ENCODE results near the gene CPSF7. TPM values are rescaled to one million over a fixed set of nuclear protein-coding genes. Genes with fewer than 3 reads are reported as not detected.
"Not testable (repeated sequence)": the region's sequence is repeated elsewhere in the genome, so short reads cannot be mapped to it uniquely, and the experiment has no call there.

The CPSF7 gene
- total and polyA plus RNA-seq, 4 donors: 12.5 to 23.7 (median 22.2) TPM

GRCh38 chr11:61472282-61472681 is 42.5 kb upstream of the CPSF7 start:
- Histone ChIP-seq H3K4me1 (ENCODE audit: control insufficient read depth in 4 of 4, insufficient read depth in 4 of 4, low read length in 3 of 4) (peaks cover 0 to 3% (median 2%) of the 10 kb centered on the region in 4 donors), H3K9me3 (ENCODE audit: control insufficient read depth in 4 of 4, low read length in 3 of 4) (no peaks in the 10 kb centered on the region), H3K27me3 (ENCODE audit: control insufficient read depth in 4 of 4, insufficient read depth in 4 of 4, low read length in 3 of 4) (no peaks in the 10 kb centered on the region), H3K4me3 (ENCODE audit: low read depth in 1 of 3, low read length in 3 of 3) (no peak overlapping the region), H3K9ac (ENCODE audit: low read depth in 1 of 2, low read length in 2 of 2) (no peak overlapping the region), H3K27ac (ENCODE audit: low read depth in 1 of 2, low read length in 2 of 2) (no peak overlapping the region), H3K36me3 (ENCODE audit: control insufficient read depth in 4 of 4, insufficient read depth in 3 of 4, low read depth in 1 of 4, low read length in 3 of 4) (peaks cover 0 to 5% (median 3%) of the 10 kb centered on the region in 4 donors)
- no peak for TF ChIP-seq ATF3 (IDR thresholded peaks at IDR 0.05)
- no peak for TF ChIP-seq FOXA2 (IDR thresholded peaks at IDR 0.05)
- TF ChIP-seq REST (IDR thresholded peaks at IDR 0.05): no peak
- TF ChIP-seq JUND (IDR thresholded peaks at IDR 0.05): no peak
- TF ChIP-seq MAX (IDR thresholded peaks at IDR 0.05): no peak
- no peak for TF ChIP-seq RXRA (IDR thresholded peaks at IDR 0.05)
- TF ChIP-seq HNF4G (IDR thresholded peaks at IDR 0.05): no peak
- TF ChIP-seq NR2F2 (IDR thresholded peaks at IDR 0.05): no peak
- 74% methylated on average over 5 of the region's 5 CpGs for WGBS
- no peak for DNase-seq (ENCODE audit: low spot score)

GRCh38 chr11:61468002-61468401 is 38.2 kb upstream of the CPSF7 start:
- H3K4me1 ChIP-seq (ENCODE audit: control insufficient read depth in 4 of 4, insufficient read depth in 4 of 4, low read length in 3 of 4): no peaks in the 10 kb centered on the region
- H3K27ac ChIP-seq (ENCODE audit: low read depth in 1 of 2, low read length in 2 of 2): no peak overlapping the region
- H3K36me3 ChIP-seq (ENCODE audit: control insufficient read depth in 4 of 4, insufficient read depth in 3 of 4, low read depth in 1 of 4, low read length in 3 of 4): peaks cover under 1 to 5% (median 3%) of the 10 kb centered on the region in 4 donors

GRCh38 chr11:61467602-61468001 is 37.8 kb upstream of the CPSF7 start:
- 90% methylated on average over 6 of the region's 6 CpGs for WGBS
- H3K36me3 ChIP-seq (ENCODE audit: control insufficient read depth in 4 of 4, insufficient read depth in 3 of 4, low read depth in 1 of 4, low read length in 3 of 4); H3K4me3 ChIP-seq (ENCODE audit: low read depth in 1 of 3, low read length in 3 of 3): not testable (repeated sequence)

More at GRCh38 chr11:61468002-61468401, 38.2 kb upstream of the CPSF7 start:
- Histone ChIP-seq H3K27me3 (ENCODE audit: control insufficient read depth in 4 of 4, insufficient read depth in 4 of 4, low read length in 3 of 4) (no peaks in the 10 kb centered on the region), H3K4me3 (ENCODE audit: low read depth in 1 of 3, low read length in 3 of 3) (no peak overlapping the region), H3K9ac (ENCODE audit: low read depth in 1 of 2, low read length in 2 of 2) (no peak overlapping the region), H3K9me3 (ENCODE audit: control insufficient read depth in 4 of 4, low read length in 3 of 4) (no peaks in the 10 kb centered on the region)
- TF ChIP-seq NR2F2 (IDR thresholded peaks at IDR 0.05) (peak; percentile 77), CTCF (IDR thresholded peaks at IDR 0.05; ENCODE audit: low read depth, low read length, missing input control) (no peak)
- no peak for DNase-seq (ENCODE audit: low spot score)
- 77% methylated on average over 7 of the region's 7 CpGs for WGBS

More at GRCh38 chr11:61467602-61468001, 37.8 kb upstream of the CPSF7 start:
- not testable (repeated sequence) for H3K9me3 ChIP-seq (ENCODE audit: control insufficient read depth in 4 of 4, low read length in 3 of 4); DNase-seq (ENCODE audit: low spot score); H3K9ac ChIP-seq (ENCODE audit: low read depth in 1 of 2, low read length in 2 of 2); H3K4me1 ChIP-seq (ENCODE audit: control insufficient read depth in 4 of 4, insufficient read depth in 4 of 4, low read length in 3 of 4); H3K27me3 ChIP-seq (ENCODE audit: control insufficient read depth in 4 of 4, insufficient read depth in 4 of 4, low read length in 3 of 4); H3K27ac ChIP-seq (ENCODE audit: low read depth in 1 of 2, low read length in 2 of 2)

Measured in liver (tissue), 9 donors.